Psoas muscle (tissue), 8 donors: ENCODE results near the gene ZBTB16. TPM values are rescaled to one million over a fixed set of nuclear protein-coding genes. Genes with fewer than 3 reads are reported as not detected.

Experiments
- ATAC-seq, 4 donors: fragments of 200-7000 bp; cut with Tn5 transposase; one replicate each; pipeline ENCODE4 v1.9.1; 2020; ENCODE audit warnings: moderate library complexity in 3 of 4, mild to moderate bottlenecking in 2 of 4
- DNase-seq, 2 donors: peaks; one replicate each; pipeline ENCODE4 v3.0.0-alpha.2; 2020
- H3K27ac ChIP-seq: fragments of 200-600 bp; one replicate; pipeline ENCODE4 v1.8.0; 2022
- H3K27me3 ChIP-seq, 3 donors: fragments of 200-600 bp in 1 of 3; one replicate each; pipeline versions ENCODE4 v1.6.1 to v1.8.0; 2013 to 2022; ENCODE audit warnings: low read length in 2 of 3, mild to moderate bottlenecking in 2 of 3, moderate library complexity in 1 of 3; ENCODE audit not compliant: insufficient read depth in 3 of 3
- H3K36me3 ChIP-seq, 2 donors: fragments of 200-600 bp in 1 of 2; one replicate each; pipeline versions ENCODE4 v1.6.1 to v1.8.0; 2013 to 2022; ENCODE audit warnings: low read depth in 1 of 2, mild to moderate bottlenecking in 1 of 2, moderate library complexity in 1 of 2; ENCODE audit not compliant: insufficient read depth in 1 of 2
- H3K4me1 ChIP-seq: fragments of 200-600 bp; one replicate; pipeline ENCODE4 v1.8.0; 2022
- H3K4me3 ChIP-seq: fragments of 200-600 bp; one replicate; pipeline ENCODE4 v1.8.0; 2022; ENCODE audit warnings: mild to moderate bottlenecking
- H3K9me3 ChIP-seq: fragments of 200-600 bp; one replicate; pipeline ENCODE4 v1.8.0; 2022
- CTCF ChIP-seq: fragments of 200-600 bp; IDR thresholded peaks from one replicate; pipeline ENCODE4 v1.8.0; 2022; ENCODE audit warnings: antibody characterized with exemption
- WGBS, 3 donors: extraction: QIAGEN DNeasy Blood & Tissue Kit; methylation state at CpG; one replicate each; pipeline versions ENCODE4 v1.1.6 to v1.1.7; 2013; 5-methylcytosine and 5-hydroxymethylcytosine counted together
- intact Hi-C, 2 donors: fragments of 100-400 bp; cut with DNase I; formaldehyde crosslinking; loops; one replicate each; pipeline versions ENCODE4 v1.11.0 to v1.14.2; 2022
- polyA plus RNA-seq, 3 donors: library from polyadenylated mRNA; stranded (reverse); fragments of 200-250 nt; gene quantifications; one replicate each; pipeline ENCODE4 v1.2.3, GENCODE V29; 2013
- total RNA-seq, 4 donors: library from RNA; stranded (reverse); fragmentation: NEBNext Ultra II Directional in 2 of 4; extraction: Animal tissue kit (Norgen Biotek cat#: 25700) in 2 of 4; gene quantifications; one replicate each; pipeline versions ENCODE4 v1.2.1 to v1.2.4, GENCODE V29; 2021 to 2023
- donor health status: healthy with polysubstance abuse.
- donor health status: DM: no; HTN: no; CAD: no; lungs with moderate emphysema.
- donor health status: Bipolar disorder and iron deficiency.
- donor health status: healthy.
- donor health status: DM: yes; HTN: yes; CAD: no.
- donor health status: DM: no; HTN: no; CAD: no.
- donor health status: DM: no; HTN: no; CAD: no.
- donor health status: DM: yes; HTN: yes; CAD: no.

ZBTB16 gene
- total and polyA plus RNA-seq, 7 donors: 11.7 to 299 (median 89.8) TPM

- intact Hi-C loops: no loop called here
- TF ChIP-seq CTCF: no peak
- 67 to 82% (median 70%) methylated on average over 16 of the region's 16 CpGs for WGBS, 3 donors
- H3K9me3 ChIP-seq: no peaks in the 10 kb centered on the region
- peaks cover 0 to 31% of the 10 kb centered on the region in 2 donors for H3K36me3 ChIP-seq
- peaks cover 93% of the 10 kb centered on the region for H3K4me1 ChIP-seq
- no peak for DNase-seq
- ATAC-seq: no peak
- H3K4me3 ChIP-seq: no peak overlapping the region
- H3K27me3 ChIP-seq: no peaks in the 10 kb centered on the region
- peak overlapping the region; percentile 78 for H3K27ac ChIP-seq
These were observed 178.1 kb downstream of the ZBTB16 start for GRCh38 chr11:114237321-114238280.

- no peak overlapping the region for H3K4me3 ChIP-seq
- peaks cover 3 to 48% of the 10 kb centered on the region in 2 donors for H3K36me3 ChIP-seq
- DNase-seq: no peak
- intact Hi-C loops: loop anchor here in 1 of 2 donors (5.0 kb wide), 1 partner anchor 32 kb away; no protein-coding TSS in a partner anchor
- no peaks in the 10 kb centered on the region for H3K27me3 ChIP-seq
- peak overlapping the region; percentile 78 for H3K27ac ChIP-seq
- ATAC-seq: no peak
- 69 to 90% (median 73%) methylated on average over 6 of the region's 6 CpGs for WGBS, 3 donors
- no peaks in the 10 kb centered on the region for H3K9me3 ChIP-seq
- H3K4me1 ChIP-seq: peaks cover 88% of the 10 kb centered on the region
- no peak for TF ChIP-seq CTCF
These were observed 180.2 kb downstream of the ZBTB16 start for GRCh38 chr11:114239753-114240161.

DNA sequence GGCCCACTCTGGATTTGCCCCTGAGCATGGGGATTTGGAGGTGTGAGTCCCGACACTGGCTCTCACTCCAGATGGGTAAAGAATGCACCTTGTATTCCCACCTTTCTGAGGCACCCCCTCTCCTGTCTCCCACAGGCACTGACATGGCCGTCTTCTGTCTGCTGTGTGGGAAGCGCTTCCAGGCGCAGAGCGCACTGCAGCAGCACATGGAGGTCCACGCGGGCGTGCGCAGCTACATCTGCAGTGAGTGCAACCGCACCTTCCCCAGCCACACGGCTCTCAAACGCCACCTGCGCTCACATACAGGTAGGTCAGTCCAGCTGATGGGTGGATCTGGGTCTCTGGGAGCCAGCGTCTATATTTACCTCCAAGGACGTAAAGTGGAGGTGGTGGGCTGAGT is 182.5 kb downstream of the ZBTB16 start:
- intact Hi-C loops: loop anchor here in 1 of 2 donors (5.0 kb wide), 1 partner anchor 35 kb away; no protein-coding TSS in a partner anchor
- DNase-seq (no peak), ATAC-seq (no peak)
- no peaks in the 10 kb centered on the region for H3K27me3 ChIP-seq
- peaks cover 67% of the 10 kb centered on the region for H3K4me1 ChIP-seq
- no peaks in the 10 kb centered on the region for H3K9me3 ChIP-seq
- WGBS, 3 donors: 91 to 95% (median 95%) methylated on average over 15 of the region's 15 CpGs
- peaks cover 3 to 70% of the 10 kb centered on the region in 2 donors for H3K36me3 ChIP-seq
- H3K27ac ChIP-seq: peak overlapping the region; percentile 78
- no peak for TF ChIP-seq CTCF
- no peak overlapping the region for H3K4me3 ChIP-seq

- peak overlapping the region; percentile 78 for H3K27ac ChIP-seq
- DNase-seq (peak; percentile 53 to 79), ATAC-seq (peak; percentile 66 to 71 (median 70))
- H3K9me3 ChIP-seq: no peaks in the 10 kb centered on the region
- no peaks in the 10 kb centered on the region for H3K27me3 ChIP-seq
- peaks cover 58% of the 10 kb centered on the region for H3K4me1 ChIP-seq
- TF ChIP-seq CTCF: no peak
- no peak overlapping the region for H3K4me3 ChIP-seq
- 34 to 41% (median 38%) methylated on average over 14 of the region's 14 CpGs for WGBS, 3 donors
- H3K36me3 ChIP-seq: peaks cover 6 to 87% of the 10 kb centered on the region in 2 donors
- intact Hi-C loops: loop anchor here in 1 of 2 donors (5.0 kb wide), 1 partner anchor 36 kb away; no protein-coding TSS in a partner anchor
These were observed 184.2 kb downstream of the ZBTB16 start for GRCh38 chr11:114243461-114244372.
